ENCODE measurements around the gene ACSM3. TPM values are rescaled to one million over a fixed set of nuclear protein-coding genes. Genes with fewer than 3 reads are reported as not detected.

Gene ACSM3
- total RNA-seq, 4 donors from 2014 or later, result 4.8 to 21.5 (median 6.6) TPM

- intact Hi-C loops (cut with DNase I; ENCODE audit: low total_unique reads), result no loop called here
- peak within 1 kb of the TSS; percentile 81 for H3K4me3 ChIP-seq (ENCODE audit: low read depth, poor library complexity, severe bottlenecking)
- WGBS, 2 donors, result 7 to 22% methylated on average over 8 to 26 of the region's 42 CpGs
- TF ChIP-seq POLR2A (IDR thresholded peaks at IDR 0.05) (peak in 1 of 2 donors; percentile 44), CTCF (IDR thresholded peaks at IDR 0.05) (no peak)
- peak; percentile 94 to 99 for DNase-seq (ENCODE audit: low spot score in 2 of 2)
These were observed 22.1 kb upstream of the ACSM3 start, which contains the start of gene THUMPD1 for GRCh38 chr16:20741554-20742285. Gene THUMPD1 (minus strand): TSS chr16:20741818. CDS start chr16:20741739, 79 bp downstream.

GRCh38 chr16:20743591-20743990, 20.2 kb upstream of the ACSM3 start:
- no peak overlapping the region for H3K4me3 ChIP-seq (ENCODE audit: low read depth, poor library complexity, severe bottlenecking)
- TF ChIP-seq POLR2A (IDR thresholded peaks at IDR 0.05) (no peak), CTCF (IDR thresholded peaks at IDR 0.05) (no peak)
- intact Hi-C loops (cut with DNase I; ENCODE audit: low total_unique reads), result no loop called here
- DNase-seq (ENCODE audit: low spot score in 2 of 2), result no peak

GRCh38 chr16:20744922-20745440, 18.8 kb upstream of the ACSM3 start:
- no peak for DNase-seq (ENCODE audit: low spot score in 2 of 2)
- 69 to 80% methylated on average over 7 of the region's 7 CpGs for WGBS, 2 donors
- no peak for TF ChIP-seq CTCF (IDR thresholded peaks at IDR 0.05)
- TF ChIP-seq POLR2A (IDR thresholded peaks at IDR 0.05), result no peak
- no peak overlapping the region for H3K4me3 ChIP-seq (ENCODE audit: low read depth, poor library complexity, severe bottlenecking)
- intact Hi-C loops (cut with DNase I; ENCODE audit: low total_unique reads), result no loop called here

- no peak overlapping the region for H3K4me3 ChIP-seq (ENCODE audit: low read depth, poor library complexity, severe bottlenecking)
- TF ChIP-seq POLR2A (IDR thresholded peaks at IDR 0.05), result no peak
- no peak for TF ChIP-seq CTCF (IDR thresholded peaks at IDR 0.05)
- DNase-seq (ENCODE audit: low spot score in 2 of 2), result no peak
- WGBS, 2 donors, result 93 to 97% methylated on average over 3 of the region's 3 CpGs
- intact Hi-C loops (cut with DNase I; ENCODE audit: low total_unique reads), result no loop called here
These were observed 17.4 kb upstream of the ACSM3 start for GRCh38 chr16:20746461-20746860.

- intact Hi-C loops (cut with DNase I; ENCODE audit: low total_unique reads), result no loop called here
- TF ChIP-seq POLR2A (IDR thresholded peaks at IDR 0.05) (no peak), CTCF (IDR thresholded peaks at IDR 0.05) (no peak)
- no peak overlapping the region for H3K4me3 ChIP-seq (ENCODE audit: low read depth, poor library complexity, severe bottlenecking)
- 78 to 84% methylated on average over 4 of the region's 4 CpGs for WGBS, 2 donors
- DNase-seq (ENCODE audit: low spot score in 2 of 2), result no peak
These were observed 16.6 kb upstream of the ACSM3 start for GRCh38 chr16:20747030-20747816.

Data from lower leg skin (tissue), 4 donors.